Astrocyte (in vitro differentiated cells and primary cell): Measurements from ENCODE around the gene PADI3. TPM values are rescaled to one million over a fixed set of nuclear protein-coding genes. Genes with fewer than 3 reads are reported as not detected.

ENCODE experiments used
- DNase-seq: peaks from one replicate; pipeline ENCODE4 v3.0.0-alpha.2; 2010; ENCODE audit warnings: low read depth
- FAIRE-seq: peaks from 2 replicates; lab custom pipeline; 2011; peaks lifted over from hg19 to GRCh38; lab: Jason Lieb, UNC
- H2AFZ ChIP-seq: 2 replicates; pipeline ENCODE4 v1.6.0; 2012; ENCODE audit warnings: low read depth, low read length, inconsistent platforms
- H3K27ac ChIP-seq: 2 replicates; pipeline ENCODE4 v1.5.1; 2011; ENCODE audit warnings: low read depth, low read length, inconsistent platforms
- H3K27me3 ChIP-seq: 2 replicates; pipeline ENCODE4 v1.6.0; 2011; ENCODE audit warnings: low read length, inconsistent platforms; ENCODE audit not compliant: insufficient read depth
- H3K36me3 ChIP-seq: 2 replicates; pipeline ENCODE4 v1.5.1; 2011; ENCODE audit warnings: low read length, inconsistent platforms; ENCODE audit not compliant: insufficient read depth
- H3K4me1 ChIP-seq: 2 replicates; pipeline ENCODE4 v1.5.1; 2011; ENCODE audit warnings: low read length, inconsistent platforms; ENCODE audit not compliant: insufficient read depth
- H3K4me2 ChIP-seq: 2 replicates; pipeline ENCODE4 v1.6.0; 2012; ENCODE audit warnings: low read length, inconsistent platforms
- H3K4me3 ChIP-seq: 2 replicates; pipeline ENCODE4 v1.5.1; 2011; ENCODE audit warnings: low read depth, mild to moderate bottlenecking, low read length, inconsistent platforms; ENCODE audit not compliant: insufficient read depth
- H3K79me2 ChIP-seq: 2 replicates; pipeline ENCODE4 v1.6.0; 2012; ENCODE audit warnings: mild to moderate bottlenecking, low read length, inconsistent platforms; ENCODE audit not compliant: insufficient read depth
- H3K9ac ChIP-seq: 2 replicates; pipeline ENCODE4 v1.6.0; 2012; ENCODE audit warnings: mild to moderate bottlenecking, low read length, inconsistent platforms
- H3K9me3 ChIP-seq: 2 replicates; pipeline ENCODE4 v1.5.1; 2012; ENCODE audit warnings: low read depth, mild to moderate bottlenecking, low read length, inconsistent platforms; ENCODE audit not compliant: insufficient read depth
- H4K20me1 ChIP-seq: 2 replicates; pipeline ENCODE4 v1.6.0; 2012; ENCODE audit warnings: low read length, inconsistent platforms; ENCODE audit not compliant: insufficient read depth
- H3K27ac Mint-ChIP-seq: one replicate; pipeline ENCODE4 v1.8.0; 2021; ENCODE audit warnings: mild to moderate bottlenecking, mixed read lengths; ENCODE audit not compliant: unreplicated experiment
- H3K27me3 Mint-ChIP-seq: one replicate; pipeline ENCODE4 v1.8.0; 2021; ENCODE audit warnings: low read depth, mixed read lengths; ENCODE audit not compliant: unreplicated experiment
- H3K36me3 Mint-ChIP-seq: one replicate; pipeline ENCODE4 v1.8.0; 2021; ENCODE audit warnings: low read depth, mixed read lengths; ENCODE audit not compliant: unreplicated experiment
- H3K4me1 Mint-ChIP-seq: one replicate; pipeline ENCODE4 v1.8.0; 2021; ENCODE audit warnings: low read depth, mixed read lengths; ENCODE audit not compliant: unreplicated experiment
- H3K4me3 Mint-ChIP-seq: one replicate; pipeline ENCODE4 v1.8.0; 2021; ENCODE audit warnings: mild to moderate bottlenecking, moderate library complexity, mixed read lengths; ENCODE audit not compliant: unreplicated experiment
- H3K9me3 Mint-ChIP-seq: one replicate; pipeline ENCODE4 v1.8.0; 2021; ENCODE audit warnings: mild to moderate bottlenecking, mixed read lengths; ENCODE audit not compliant: unreplicated experiment
- EZH2 ChIP-seq: IDR thresholded peaks from 2 replicates; pipeline ENCODE4 v1.6.1; 2012; ENCODE audit warnings: mild to moderate bottlenecking, low read length, inconsistent platforms; ENCODE audit not compliant: insufficient read depth
- total RNA-seq: library from RNA; stranded (reverse); gene quantifications from 2 replicates; pipeline ENCODE4 v1.2.1, GENCODE V29; 2021
- TF ChIP-seq, protein P1 (sequence below): IDR thresholded peaks from 2 replicates; pipeline ENCODE4 v1.5.1; 2011; ENCODE audit warnings: low read depth, mild to moderate bottlenecking, inconsistent platforms, low read length, moderate library complexity; ENCODE audit not compliant: insufficient read depth

PADI3 gene
- total RNA-seq, 1 donor from 2014 or later = 0.09 TPM

DNA sequence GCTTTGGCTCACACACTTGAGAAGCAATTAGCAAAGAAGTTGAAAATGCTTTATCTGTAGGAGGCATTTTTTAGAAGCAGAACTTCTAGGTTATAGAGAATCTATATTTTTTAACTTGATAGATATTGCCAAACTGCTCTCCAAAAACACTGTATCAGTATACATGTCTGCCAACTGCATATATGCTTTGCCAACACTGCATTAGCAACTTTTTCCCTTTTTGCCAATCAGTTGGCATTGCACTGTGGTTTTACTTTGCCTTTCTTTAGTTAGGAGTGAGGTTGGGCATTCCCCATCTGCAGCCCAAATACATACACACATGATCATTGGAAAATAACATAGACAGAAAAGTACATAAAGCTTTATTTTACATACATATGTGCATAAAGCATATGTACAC is 15.0 kb downstream of the PADI3 start:
- no peak overlapping the region for H3K27ac Mint-ChIP-seq
- H3K27ac ChIP-seq = no peak overlapping the region
- no peak overlapping the region for H3K4me3 ChIP-seq
- no peaks in the 10 kb centered on the region for H4K20me1 ChIP-seq
- H3K36me3 ChIP-seq = no peaks in the 10 kb centered on the region
- no peaks in the 10 kb centered on the region for H3K27me3 ChIP-seq
- H2AFZ ChIP-seq = no peak overlapping the region
- H3K9me3 Mint-ChIP-seq = peaks cover 2% of the 10 kb centered on the region
- H3K36me3 Mint-ChIP-seq = no peaks in the 10 kb centered on the region
- peaks cover 18% of the 10 kb centered on the region for H3K27me3 Mint-ChIP-seq
- DNase-seq = no peak
- H3K9ac ChIP-seq = no peak overlapping the region
- H3K4me2 ChIP-seq = no peak overlapping the region
- no peak for FAIRE-seq
- H3K79me2 ChIP-seq = no peaks in the 10 kb centered on the region
- H3K4me1 ChIP-seq = peaks cover 9% of the 10 kb centered on the region
- no peak overlapping the region for H3K4me3 Mint-ChIP-seq
- H3K9me3 ChIP-seq = no peaks in the 10 kb centered on the region
- TF ChIP-seq EZH2 = no peak
- TF ChIP-seq, protein P1, sequence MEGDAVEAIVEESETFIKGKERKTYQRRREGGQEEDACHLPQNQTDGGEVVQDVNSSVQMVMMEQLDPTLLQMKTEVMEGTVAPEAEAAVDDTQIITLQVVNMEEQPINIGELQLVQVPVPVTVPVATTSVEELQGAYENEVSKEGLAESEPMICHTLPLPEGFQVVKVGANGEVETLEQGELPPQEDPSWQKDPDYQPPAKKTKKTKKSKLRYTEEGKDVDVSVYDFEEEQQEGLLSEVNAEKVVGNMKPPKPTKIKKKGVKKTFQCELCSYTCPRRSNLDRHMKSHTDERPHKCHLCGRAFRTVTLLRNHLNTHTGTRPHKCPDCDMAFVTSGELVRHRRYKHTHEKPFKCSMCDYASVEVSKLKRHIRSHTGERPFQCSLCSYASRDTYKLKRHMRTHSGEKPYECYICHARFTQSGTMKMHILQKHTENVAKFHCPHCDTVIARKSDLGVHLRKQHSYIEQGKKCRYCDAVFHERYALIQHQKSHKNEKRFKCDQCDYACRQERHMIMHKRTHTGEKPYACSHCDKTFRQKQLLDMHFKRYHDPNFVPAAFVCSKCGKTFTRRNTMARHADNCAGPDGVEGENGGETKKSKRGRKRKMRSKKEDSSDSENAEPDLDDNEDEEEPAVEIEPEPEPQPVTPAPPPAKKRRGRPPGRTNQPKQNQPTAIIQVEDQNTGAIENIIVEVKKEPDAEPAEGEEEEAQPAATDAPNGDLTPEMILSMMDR = no peak
- H3K4me1 Mint-ChIP-seq = peaks cover 2% of the 10 kb centered on the region

DNA sequence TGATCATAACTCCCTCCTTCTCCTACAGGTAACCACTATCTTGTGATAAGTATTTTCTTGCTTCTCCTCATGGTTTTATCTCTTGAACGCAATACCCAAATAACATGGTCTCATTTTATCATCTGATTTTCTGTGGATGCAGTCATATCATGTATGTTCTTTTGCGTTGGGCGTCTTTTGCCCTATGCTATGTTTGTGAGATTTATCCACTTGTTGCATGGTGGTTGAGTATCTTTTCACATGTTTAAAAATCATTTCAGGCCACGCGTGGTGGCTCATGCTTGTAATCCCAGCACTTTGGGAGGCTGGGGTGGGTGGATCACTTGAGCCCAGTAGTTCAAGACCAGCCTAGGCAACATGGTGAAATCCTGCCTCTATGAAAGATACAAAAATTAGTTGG is 15.6 kb downstream of the PADI3 start:
- H3K36me3 ChIP-seq = no peaks in the 10 kb centered on the region
- no peak for FAIRE-seq
- no peak overlapping the region for H3K4me2 ChIP-seq
- no peak overlapping the region for H3K27ac Mint-ChIP-seq
- H3K27ac ChIP-seq = no peak overlapping the region
- H3K9ac ChIP-seq = no peak overlapping the region
- no peak for DNase-seq
- H3K4me1 ChIP-seq = peaks cover 3% of the 10 kb centered on the region
- no peaks in the 10 kb centered on the region for H3K79me2 ChIP-seq
- no peak overlapping the region for H3K4me3 Mint-ChIP-seq
- H3K27me3 Mint-ChIP-seq = peaks cover 18% of the 10 kb centered on the region
- H3K9me3 Mint-ChIP-seq = peaks cover 2% of the 10 kb centered on the region
- no peaks in the 10 kb centered on the region for H3K27me3 ChIP-seq
- H3K9me3 ChIP-seq = no peaks in the 10 kb centered on the region
- no peaks in the 10 kb centered on the region for H3K36me3 Mint-ChIP-seq
- H3K4me1 Mint-ChIP-seq = peaks cover 2% of the 10 kb centered on the region
- TF ChIP-seq EZH2 = no peak
- TF ChIP-seq, protein P1 = no peak
- H2AFZ ChIP-seq = no peak overlapping the region
- H3K4me3 ChIP-seq = no peak overlapping the region
- no peaks in the 10 kb centered on the region for H4K20me1 ChIP-seq

DNA sequence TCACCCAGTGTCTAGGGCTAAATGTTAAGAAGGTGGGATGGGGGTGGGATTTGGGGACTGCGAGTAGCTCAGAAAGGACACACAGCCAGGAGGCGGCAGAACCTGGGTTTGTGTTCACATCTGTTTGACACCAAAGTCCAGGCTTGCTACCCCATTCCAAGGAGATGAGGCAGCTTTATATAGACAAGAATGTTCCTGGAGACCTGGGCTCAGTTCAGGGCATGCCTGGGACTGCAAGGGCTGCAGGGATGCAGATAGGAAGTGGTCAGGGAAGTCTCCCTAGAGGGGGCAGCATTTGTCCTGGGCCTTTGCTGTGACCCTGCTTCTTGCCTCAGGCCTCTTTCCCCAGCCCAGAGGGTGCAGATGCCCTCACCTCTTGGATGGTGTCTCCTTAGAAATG is 16.3 kb downstream of the PADI3 start:
- peaks cover 2% of the 10 kb centered on the region for H3K9me3 Mint-ChIP-seq
- peaks cover 2% of the 10 kb centered on the region for H3K4me1 Mint-ChIP-seq
- no peak overlapping the region for H3K27ac Mint-ChIP-seq
- FAIRE-seq (no peak), DNase-seq (no peak)
- Histone ChIP-seq H2AFZ (no peak overlapping the region), H3K4me1 (no peaks in the 10 kb centered on the region), H3K9ac (no peak overlapping the region), H4K20me1 (no peaks in the 10 kb centered on the region), H3K27me3 (no peaks in the 10 kb centered on the region), H3K27ac (no peak overlapping the region), H3K79me2 (no peaks in the 10 kb centered on the region), H3K9me3 (no peaks in the 10 kb centered on the region), H3K4me3 (no peak overlapping the region), H3K36me3 (no peaks in the 10 kb centered on the region), H3K4me2 (no peak overlapping the region)
- no peaks in the 10 kb centered on the region for H3K36me3 Mint-ChIP-seq
- no peak overlapping the region for H3K4me3 Mint-ChIP-seq
- H3K27me3 Mint-ChIP-seq = peaks cover 15% of the 10 kb centered on the region
- TF ChIP-seq, protein P1 = no peak
- no peak for TF ChIP-seq EZH2
